WTC11 (cell line): ENCODE results near the gene GASK1B. TPM values are rescaled to one million over a fixed set of nuclear protein-coding genes. Genes with fewer than 3 reads are reported as not detected.

Experiments
- ATAC-seq: fragments of 200-7000 bp; cut with Tn5 transposase; 2 replicates; pipeline ENCODE4 v1.10.0; 2021; ENCODE audit warnings: mild to moderate bottlenecking, moderate library complexity
- CTCF ChIA-PET: fragments of 300-600 bp; sonication (Branson Sonifier 250); formaldehyde crosslinking; loops from one replicate; lab custom pipeline; 2021; ENCODE audit warnings: antibody characterized with exemption; lab: Charles Lee
- POLR2A ChIA-PET: fragments of 350-600 bp; sonication (Branson Sonifier 250); formaldehyde crosslinking; loops from one replicate; lab custom pipeline; 2021; ENCODE audit warnings: antibody characterized with exemption; lab: Charles Lee
- DNase-seq: peaks from one replicate; pipeline ENCODE4 v3.0.0; 2021; ENCODE audit warnings: low spot score
- H3K27ac Mint-ChIP-seq: 2 replicates; pipeline ENCODE4 v1.8.0; 2021; ENCODE audit warnings: mixed read lengths
- H3K27me3 Mint-ChIP-seq: 2 replicates; pipeline ENCODE4 v1.8.0; 2021; ENCODE audit warnings: low read depth, mild to moderate bottlenecking, moderate library complexity, mixed read lengths
- H3K36me3 Mint-ChIP-seq: 2 replicates; pipeline ENCODE4 v1.8.0; 2021; ENCODE audit warnings: mixed read lengths
- H3K4me1 Mint-ChIP-seq: 2 replicates; pipeline ENCODE4 v1.8.0; 2022; ENCODE audit warnings: mixed read lengths
- H3K4me3 Mint-ChIP-seq: 2 replicates; pipeline ENCODE4 v1.8.0; 2021; ENCODE audit warnings: mild to moderate bottlenecking, moderate library complexity, mixed read lengths
- H3K9me3 Mint-ChIP-seq: 2 replicates; pipeline ENCODE4 v1.8.0; 2021; ENCODE audit warnings: mixed read lengths
- CBFB ChIP-seq: sonication (generic); formaldehyde crosslinking; IDR thresholded peaks from 2 replicates; pipeline ENCODE4 v1.8.1; 2022; ENCODE audit warnings: mild to moderate bottlenecking, low read depth, missing genetic modification reagents
- CDX4 ChIP-seq: fragments of 250-450 bp; sonication (Bioruptor Pico); IDR thresholded peaks from 2 replicates; pipeline ENCODE4 v1.9.0; 2021; ENCODE audit warnings: moderate library complexity, mild to moderate bottlenecking, inconsistent platforms, borderline replicate concordance
- CREM ChIP-seq: sonication (generic); formaldehyde crosslinking; IDR thresholded peaks from 2 replicates; pipeline ENCODE4 v1.8.1; 2022; ENCODE audit warnings: mild to moderate bottlenecking, missing genetic modification reagents, moderate library complexity
- E2F4 ChIP-seq: sonication (generic); formaldehyde crosslinking; IDR thresholded peaks from 2 replicates; pipeline ENCODE4 v1.8.1; 2022; ENCODE audit warnings: low read depth, mild to moderate bottlenecking, moderate library complexity, missing genetic modification reagents, borderline replicate concordance
- ETV6 ChIP-seq: sonication (generic); formaldehyde crosslinking; IDR thresholded peaks from 2 replicates; pipeline ENCODE4 v1.8.1; 2022; ENCODE audit warnings: mild to moderate bottlenecking, missing genetic modification reagents
- FOXP4 ChIP-seq: sonication (generic); formaldehyde crosslinking; IDR thresholded peaks from 2 replicates; pipeline ENCODE4 v1.8.0; 2022; ENCODE audit warnings: mild to moderate bottlenecking, missing genetic modification reagents
- HMGA2 ChIP-seq: fragments of 250-450 bp; sonication (Bioruptor Pico); IDR thresholded peaks from 2 replicates; pipeline ENCODE4 v1.4.0; 2021; ENCODE audit warnings: mild to moderate bottlenecking, moderate library complexity
- JAZF1 ChIP-seq: fragments of 250-450 bp; sonication (Bioruptor Pico); IDR thresholded peaks from 2 replicates; pipeline ENCODE4 v1.9.0; 2021; ENCODE audit warnings: moderate library complexity, mild to moderate bottlenecking, inconsistent platforms
- MAX ChIP-seq: sonication (generic); formaldehyde crosslinking; IDR thresholded peaks from 2 replicates; pipeline ENCODE4 v1.8.0; 2022; ENCODE audit warnings: mild to moderate bottlenecking, missing genetic modification reagents
- MXD4 ChIP-seq: fragments of 250-450 bp; sonication (Bioruptor Pico); IDR thresholded peaks from 2 replicates; pipeline ENCODE4 v1.8.0; 2021; ENCODE audit warnings: mild to moderate bottlenecking, moderate library complexity, borderline replicate concordance
- MYBL2 ChIP-seq: sonication (generic); formaldehyde crosslinking; IDR thresholded peaks from 2 replicates; pipeline ENCODE4 v1.8.1; 2023; ENCODE audit warnings: mild to moderate bottlenecking, moderate library complexity, missing genetic modification reagents
- PRRX2 ChIP-seq: fragments of 250-450 bp; sonication (Bioruptor Pico); IDR thresholded peaks from 2 replicates; pipeline ENCODE4 v1.8.0; 2021; ENCODE audit warnings: mild to moderate bottlenecking
- RELA ChIP-seq: sonication (generic); formaldehyde crosslinking; IDR thresholded peaks from 2 replicates; pipeline ENCODE4 v1.8.1; 2022; ENCODE audit warnings: missing genetic modification reagents, mild to moderate bottlenecking, borderline replicate concordance
- SMAD4 ChIP-seq: sonication (generic); formaldehyde crosslinking; IDR thresholded peaks from 2 replicates; pipeline ENCODE4 v1.8.0; 2022; ENCODE audit warnings: mild to moderate bottlenecking, missing genetic modification reagents
- SOX15 ChIP-seq: fragments of 250-450 bp; sonication (Bioruptor Pico); IDR thresholded peaks from 2 replicates; pipeline ENCODE4 v1.9.0; 2021; ENCODE audit warnings: mild to moderate bottlenecking
- STAT6 ChIP-seq: sonication (generic); formaldehyde crosslinking; conservative IDR thresholded peaks from 2 replicates; pipeline ENCODE4 v1.8.1; 2023; ENCODE audit warnings: mild to moderate bottlenecking, low read depth, missing genetic modification reagents, moderate library complexity
- TEAD4 ChIP-seq: sonication (generic); formaldehyde crosslinking; IDR thresholded peaks from 2 replicates; pipeline ENCODE4 v1.8.0; 2022; ENCODE audit warnings: mild to moderate bottlenecking, missing genetic modification reagents
- USF1 ChIP-seq: sonication (generic); formaldehyde crosslinking; IDR thresholded peaks from 2 replicates; pipeline ENCODE4 v1.8.0; 2022; ENCODE audit warnings: mild to moderate bottlenecking, missing genetic modification reagents
- USF2 ChIP-seq: sonication (generic); formaldehyde crosslinking; IDR thresholded peaks from 2 replicates; pipeline ENCODE4 v1.8.1; 2023; ENCODE audit warnings: mild to moderate bottlenecking, missing genetic modification reagents, moderate library complexity
- ZNF121 ChIP-seq: sonication (generic); formaldehyde crosslinking; IDR thresholded peaks from 2 replicates; pipeline ENCODE4 v1.8.0; 2023; ENCODE audit warnings: missing genetic modification reagents
- ZNF219 ChIP-seq: sonication (generic); formaldehyde crosslinking; IDR thresholded peaks from 2 replicates; pipeline ENCODE4 v1.8.0; 2023; ENCODE audit warnings: missing genetic modification reagents, mild to moderate bottlenecking, borderline replicate concordance
- ZNF232 ChIP-seq: sonication (generic); formaldehyde crosslinking; IDR thresholded peaks from 2 replicates; pipeline ENCODE4 v1.8.0; 2022; ENCODE audit warnings: mild to moderate bottlenecking, missing genetic modification reagents
- ZNF396 ChIP-seq: fragments of 250-450 bp; sonication (Bioruptor Pico); IDR thresholded peaks from 2 replicates; pipeline ENCODE4 v1.8.0; 2021; ENCODE audit warnings: mild to moderate bottlenecking, moderate library complexity, borderline replicate concordance
- ZNF423 ChIP-seq: fragments of 250-450 bp; sonication (Bioruptor Pico); IDR thresholded peaks from 2 replicates; pipeline ENCODE4 v2.1.2; 2022; ENCODE audit warnings: mild to moderate bottlenecking, moderate library complexity
- ZSCAN18 ChIP-seq: fragments of 250-450 bp; sonication (Bioruptor Pico); IDR thresholded peaks from 2 replicates; pipeline ENCODE4 v2.1.2; 2022; ENCODE audit warnings: mild to moderate bottlenecking, moderate library complexity
- total RNA-seq: library from RNA; stranded (reverse); gene quantifications from 3 replicates; pipeline ENCODE4 v1.2.3, GENCODE V29; 2021

The GASK1B gene
- total RNA-seq, 1 experiment from 2014 or later = 0.24 TPM

GRCh38 chr4:158157412-158157811, 15.4 kb downstream of the GASK1B start (continued):
- TF ChIP-seq STAT6 (CRISPR knock-in tag) = no peak
- TF ChIP-seq MYBL2 = no peak
- TF ChIP-seq MXD4 = no peak
- TF ChIP-seq MAX (CRISPR knock-in tag) = no peak
- TF ChIP-seq ZSCAN18 (CRISPR knock-in tag) = no peak
- no peak for TF ChIP-seq JAZF1 (CRISPR knock-in tag)
- no peak for TF ChIP-seq ZNF219 (CRISPR knock-in tag)
- no peak for TF ChIP-seq CBFB (CRISPR knock-in tag)
- TF ChIP-seq ZNF232 (CRISPR knock-in tag) = no peak

GRCh38 chr4:158155656-158156356, 17.0 kb downstream of the GASK1B start:
- CTCF ChIA-PET = no interaction called here

More at GRCh38 chr4:158155656-158156356, 17.0 kb downstream of the GASK1B start:
- Mint-ChIP-seq H3K4me3 (no peak overlapping the region), H3K9me3 (peaks cover 7% of the 10 kb centered on the region), H3K27ac (no peak overlapping the region), H3K4me1 (peaks cover 22% of the 10 kb centered on the region), H3K36me3 (no peaks in the 10 kb centered on the region), H3K27me3 (no peaks in the 10 kb centered on the region)
- TF ChIP-seq ZNF423 (CRISPR knock-in tag) (no peak), E2F4 (no peak), RELA (CRISPR knock-in tag) (no peak), MAX (CRISPR knock-in tag) (no peak), CREM (no peak), USF1 (no peak), TEAD4 (CRISPR knock-in tag) (no peak), SMAD4 (no peak), ETV6 (CRISPR knock-in tag) (no peak), PRRX2 (no peak), MYBL2 (no peak), SOX15 (no peak), CDX4 (CRISPR knock-in tag) (no peak), USF2 (CRISPR knock-in tag) (no peak), ZNF121 (CRISPR knock-in tag) (no peak), FOXP4 (CRISPR knock-in tag) (no peak), HMGA2 (CRISPR knock-in tag) (no peak), ZNF396 (CRISPR knock-in tag) (no peak)
- DNase-seq = no peak
- no peak for ATAC-seq
- POLR2A ChIA-PET = no interaction called here
